Anterior cingulate cortex (tissue), 58 donors: ENCODE data around the gene ST3GAL4.

ENCODE experiments used
- DNase-seq, 58 donors: peaks; one replicate each; lab custom pipeline; 2025; lab: John Stamatoyannopoulos, UW

Gene ST3GAL4

DNA sequence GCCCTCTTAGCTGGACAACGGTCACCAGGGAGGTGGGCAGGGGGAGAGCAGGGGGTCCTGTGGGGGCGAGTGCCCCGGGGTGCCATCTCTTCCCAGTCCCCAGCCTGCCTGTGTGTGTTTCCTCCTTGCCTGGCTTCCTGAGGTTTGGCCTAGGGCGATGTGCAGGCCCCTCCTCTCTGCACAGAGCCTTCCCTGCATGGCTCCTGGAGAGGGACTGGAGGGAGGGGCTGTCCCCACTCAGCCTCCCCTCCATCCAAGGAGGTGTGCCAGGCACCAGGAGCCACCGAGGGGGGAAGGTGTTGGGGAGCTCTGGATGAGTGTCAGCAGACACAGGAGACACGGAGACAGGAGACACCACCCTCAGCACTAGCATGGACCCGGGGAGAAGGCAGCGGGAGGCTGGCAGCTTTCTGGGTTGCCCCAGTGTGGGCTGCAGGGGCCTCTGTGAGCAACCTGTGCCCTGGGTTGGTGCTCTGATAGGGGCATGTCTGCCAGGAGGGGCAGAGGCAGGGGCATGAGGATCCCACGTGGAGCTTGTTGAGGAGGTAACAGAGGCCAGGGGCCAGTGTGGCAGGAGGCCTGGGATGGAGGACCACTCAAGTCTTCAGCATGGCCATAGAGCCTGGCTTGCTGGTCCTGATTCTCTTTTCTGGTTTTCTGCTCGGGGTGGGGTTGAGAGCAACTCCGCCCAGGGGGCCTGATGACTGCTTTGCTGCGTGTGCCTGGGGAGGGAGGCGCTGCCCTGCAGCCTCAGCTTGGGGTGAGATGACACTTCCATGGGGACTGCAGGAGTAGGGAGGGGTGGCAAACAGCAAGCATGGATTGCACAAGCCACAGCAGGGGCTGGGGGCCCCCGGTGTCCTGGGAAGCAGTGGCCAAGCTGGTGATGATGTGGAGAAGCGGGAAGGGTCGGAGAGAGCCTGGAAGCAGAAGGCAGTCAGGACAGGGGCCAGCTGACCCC is 78.8 kb downstream of the ST3GAL4 start:
- no peak for DNase-seq

DNA sequence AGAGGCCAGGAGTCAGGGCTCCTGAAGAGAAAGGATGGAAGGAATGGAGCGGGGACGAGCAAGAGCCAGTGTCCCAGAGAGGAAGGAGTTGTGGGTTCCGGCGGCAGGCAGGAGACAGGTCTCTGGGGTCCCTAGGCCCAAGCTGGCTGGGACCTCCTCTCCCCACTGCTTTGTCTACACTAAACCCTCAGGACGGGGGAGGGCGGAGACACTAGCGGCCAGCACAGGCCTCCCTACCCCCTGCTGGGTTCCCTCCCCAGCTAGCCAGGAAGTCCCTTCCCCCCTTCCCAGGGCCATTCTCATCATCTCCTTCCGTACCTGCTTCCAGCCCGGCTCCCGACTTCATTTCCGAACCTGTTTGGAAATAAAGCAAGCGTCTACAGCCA is 79.5 kb downstream of the ST3GAL4 start:
- DNase-seq, result no peak

DNA sequence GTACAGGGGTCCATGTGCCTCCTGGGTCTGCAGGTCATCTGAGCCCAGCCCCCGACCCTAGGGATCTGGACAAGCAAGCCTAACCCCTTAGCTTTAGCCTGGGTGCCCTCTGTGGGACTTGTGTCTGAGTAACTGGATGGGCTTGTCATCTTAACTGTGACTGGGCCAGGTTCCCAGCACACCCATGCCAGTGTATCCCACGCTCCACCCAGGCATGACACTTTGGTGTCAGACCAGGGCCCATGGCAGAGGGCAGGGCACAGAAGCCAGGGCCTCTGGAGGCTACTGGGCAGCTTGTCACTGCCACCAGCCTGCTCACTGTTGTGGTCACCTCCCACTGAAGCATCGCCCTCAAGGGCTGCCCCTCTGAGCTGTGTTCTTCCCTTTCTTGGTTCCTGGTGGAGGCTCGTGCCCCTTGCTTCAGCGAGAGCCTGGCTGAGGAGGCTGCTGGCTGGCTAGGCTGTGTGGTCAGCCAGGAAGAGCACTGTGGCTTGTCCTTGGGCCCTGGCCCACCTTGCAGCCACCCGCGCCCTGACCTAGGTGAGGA is 80.8 kb downstream of the ST3GAL4 start:
- no peak for DNase-seq

DNA sequence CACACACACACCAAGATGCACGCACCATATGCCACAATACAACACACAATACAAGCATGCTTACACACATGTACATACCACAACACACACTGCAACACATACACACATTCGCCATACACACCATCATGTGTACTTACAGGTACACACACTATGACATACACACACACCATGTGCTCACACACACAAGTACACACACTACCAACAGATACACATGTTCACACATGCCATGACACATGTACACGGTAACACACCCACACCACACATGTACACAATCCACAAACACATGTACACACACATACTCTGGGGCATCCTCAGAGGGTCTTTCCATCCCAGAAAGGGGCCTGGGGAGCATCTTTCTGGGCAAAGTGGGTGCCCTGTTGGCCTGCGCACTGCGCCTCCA is 82.2 kb downstream of the ST3GAL4 start:
- DNase-seq, result no peak

DNA sequence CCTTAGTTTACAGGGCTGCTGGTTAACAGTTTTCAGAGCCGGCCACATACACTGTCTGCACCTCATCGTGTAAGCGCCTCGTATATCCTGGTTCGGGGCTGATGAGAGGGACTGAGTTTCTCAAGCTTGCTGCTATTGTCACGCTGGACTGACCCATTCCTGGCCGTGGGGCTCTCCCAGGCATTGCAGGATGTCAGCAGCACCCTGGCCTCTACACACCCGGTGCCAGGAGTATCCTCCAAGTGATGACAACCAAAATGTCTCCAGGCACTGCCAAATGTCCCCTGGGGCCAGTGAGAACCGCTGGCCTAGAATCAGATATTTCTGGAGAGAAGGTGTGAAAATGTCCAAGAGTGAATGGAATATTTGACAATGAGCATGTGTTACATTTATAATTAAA is 82.8 kb downstream of the ST3GAL4 start:
- no peak for DNase-seq

DNA sequence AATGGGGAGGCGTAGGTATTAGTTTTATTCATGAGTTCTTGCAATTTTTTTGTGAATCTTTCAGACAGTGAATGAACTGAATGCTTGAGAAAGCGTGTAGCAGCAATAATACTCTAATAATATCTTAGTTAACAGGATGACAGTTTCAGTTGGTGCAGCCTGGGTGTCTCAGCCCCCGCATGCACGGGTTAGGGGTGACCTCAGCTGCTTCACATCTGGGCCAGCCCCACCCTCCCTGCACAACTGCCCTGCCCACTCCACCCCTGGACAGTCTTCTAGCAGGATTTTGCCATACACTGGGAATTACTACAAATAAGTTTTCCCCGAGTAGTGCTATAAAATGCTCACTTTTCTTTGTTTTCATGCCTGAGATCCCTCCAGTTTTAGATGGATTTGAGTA is 83.2 kb downstream of the ST3GAL4 start:
- DNase-seq, result no peak

DNA sequence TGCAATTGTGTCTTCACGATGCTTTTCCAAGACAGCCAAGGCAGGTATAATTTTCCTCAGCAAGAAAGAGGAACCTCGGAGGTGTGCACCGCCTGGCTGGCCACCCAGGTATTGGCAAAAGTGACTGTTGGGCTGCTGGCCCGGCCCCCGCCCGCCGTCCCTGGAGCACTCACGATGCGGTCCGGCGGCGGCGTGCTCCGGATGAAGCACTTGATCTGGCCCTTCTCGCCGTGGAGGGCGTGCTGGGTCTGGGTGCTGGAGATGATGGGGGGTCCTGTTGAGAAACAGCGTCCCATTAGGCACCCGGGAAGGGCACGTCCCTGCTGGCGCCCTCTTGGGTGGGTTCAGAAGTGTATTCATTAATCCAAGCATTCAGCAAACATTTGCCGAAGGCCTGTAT is 84.8 kb downstream of the ST3GAL4 start:
- no peak for DNase-seq

DNA sequence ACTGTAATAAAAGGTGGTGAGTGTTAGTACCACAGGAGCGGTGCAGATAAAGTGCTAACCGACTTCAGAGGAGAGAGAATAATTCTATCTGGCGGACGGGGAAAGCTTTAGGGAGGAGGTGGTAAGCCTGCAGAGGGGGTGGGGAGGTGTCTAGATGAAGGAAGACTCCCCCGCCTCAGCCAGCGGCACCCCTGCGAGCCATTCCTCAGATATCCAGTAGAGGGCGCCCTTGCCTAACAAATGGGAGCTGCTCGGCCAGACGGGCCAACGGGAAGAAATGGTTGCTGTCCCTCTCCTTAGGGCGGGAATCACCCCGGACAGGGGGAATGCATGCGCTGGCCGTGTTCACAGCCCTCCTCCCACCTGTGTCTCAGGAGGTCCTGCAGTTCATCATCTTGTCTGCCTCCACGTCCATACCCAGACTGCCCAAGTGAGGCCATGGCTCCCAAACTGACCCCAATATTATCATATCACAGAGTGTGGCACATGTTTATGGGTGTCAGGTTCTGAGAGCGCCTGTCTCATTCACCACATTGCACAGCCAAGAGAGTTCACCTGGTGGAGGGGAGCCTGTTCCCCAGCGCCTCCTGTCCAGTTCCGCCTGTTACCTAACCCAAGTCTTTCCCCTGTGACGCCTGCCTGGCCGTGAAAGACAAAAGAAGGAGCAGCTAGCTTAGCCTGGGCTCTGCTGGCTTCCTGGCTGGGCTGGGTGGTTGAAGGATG is 85.5 kb downstream of the ST3GAL4 start:
- peak in 57 of 58 donors; percentile 22 to 86 (median 64) for DNase-seq

DNA sequence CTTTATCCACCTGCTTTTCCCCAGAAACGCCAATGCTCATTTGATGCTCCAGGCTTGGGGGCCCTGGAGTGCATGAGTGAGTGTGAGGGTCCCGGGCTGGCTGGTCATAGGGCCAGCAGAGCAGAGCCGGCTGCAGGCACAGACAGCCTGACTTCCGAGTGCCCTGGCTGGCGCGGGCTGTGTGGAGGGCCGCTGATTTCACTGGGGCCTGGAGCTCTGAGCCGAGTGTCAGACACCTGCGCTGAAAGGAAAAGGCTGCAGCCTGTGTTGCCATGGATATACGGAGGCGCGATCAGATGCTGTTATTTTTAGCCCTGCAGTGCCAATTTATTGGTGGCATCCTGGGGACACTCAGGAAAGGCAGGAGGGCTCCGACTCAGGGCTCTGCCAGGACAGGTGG is 87.6 kb downstream of the ST3GAL4 start:
- peak in 26 of 58 donors; percentile 11 to 58 (median 32) for DNase-seq

DNA sequence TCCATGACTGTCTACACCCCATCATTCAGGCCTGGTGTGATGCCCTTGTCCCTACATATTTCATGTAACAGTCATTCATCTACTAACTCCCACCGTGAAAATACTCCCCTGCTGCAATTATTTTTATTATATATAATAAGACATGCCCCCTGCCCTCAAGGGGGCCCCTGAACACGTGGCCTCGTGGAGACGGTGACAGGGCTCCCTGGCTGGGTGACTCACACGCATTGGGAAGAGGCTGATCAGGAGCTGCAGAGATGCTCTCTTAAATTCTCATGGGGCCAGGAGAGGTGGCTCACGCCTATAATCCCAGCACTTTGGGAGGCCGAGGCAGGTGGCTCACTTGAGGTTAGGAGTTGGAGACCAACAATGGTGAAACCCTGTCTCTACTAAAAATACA is 88.6 kb downstream of the ST3GAL4 start:
- no peak for DNase-seq

DNA sequence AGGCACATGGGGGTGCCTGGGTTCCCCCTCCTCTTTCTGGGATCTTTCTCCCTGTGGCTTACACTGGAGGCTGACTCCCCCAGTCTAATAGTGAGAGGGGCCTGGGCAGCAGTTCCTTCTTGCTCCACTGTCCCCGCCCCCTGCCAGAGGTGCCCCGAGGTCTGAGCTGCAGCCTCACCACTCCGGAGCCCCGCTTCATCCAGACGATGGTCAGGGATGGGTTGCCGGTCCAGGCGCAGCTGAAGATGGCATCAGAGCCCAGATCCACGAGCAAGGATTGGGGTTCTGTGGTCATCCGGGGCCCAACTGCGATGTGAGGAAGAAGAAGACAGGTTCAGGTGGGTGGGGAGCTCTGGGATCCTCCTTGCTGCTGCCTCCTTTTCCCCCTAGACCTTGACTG is 91.1 kb downstream of the ST3GAL4 start:
- no peak for DNase-seq

DNA sequence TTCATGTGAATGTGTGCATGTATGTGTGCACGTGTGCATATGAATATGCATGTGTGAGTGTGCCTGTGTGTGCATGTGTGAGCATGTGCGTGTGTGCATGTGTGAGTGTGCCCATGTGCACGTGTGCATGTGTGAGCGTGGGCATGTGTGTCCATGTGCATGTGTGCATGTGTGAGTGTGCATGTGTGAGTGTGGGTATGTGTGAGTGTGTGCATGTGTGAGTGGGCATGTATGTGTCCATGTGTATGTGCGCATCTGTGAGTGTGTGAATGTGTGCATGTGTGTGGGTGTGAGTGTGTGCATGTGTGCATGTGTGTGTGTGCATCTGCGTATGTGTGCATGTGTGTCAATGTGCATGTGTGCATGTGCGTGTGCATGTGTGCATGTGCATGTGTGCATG is 94.7 kb downstream of the ST3GAL4 start:
- DNase-seq, result no peak

DNA sequence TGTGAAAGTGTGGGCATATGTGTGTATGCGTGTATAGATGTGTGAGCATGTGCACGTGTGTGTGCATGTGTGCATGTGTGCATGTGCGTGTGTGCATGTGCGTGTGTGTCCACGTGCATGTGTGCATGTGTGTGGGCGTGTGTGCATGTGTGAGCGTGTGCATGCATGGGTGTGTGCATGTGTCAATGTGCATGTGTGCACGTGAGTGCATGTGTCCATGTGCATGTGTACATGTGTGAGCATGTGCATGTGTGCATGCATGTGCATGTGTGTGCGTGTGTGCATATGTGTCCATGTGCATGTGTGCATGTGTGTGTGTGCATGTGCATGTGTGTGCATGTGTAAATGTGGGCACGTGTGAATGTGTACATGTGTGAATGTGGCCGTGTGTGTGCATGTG is 95.3 kb downstream of the ST3GAL4 start:
- DNase-seq, result no peak

DNA sequence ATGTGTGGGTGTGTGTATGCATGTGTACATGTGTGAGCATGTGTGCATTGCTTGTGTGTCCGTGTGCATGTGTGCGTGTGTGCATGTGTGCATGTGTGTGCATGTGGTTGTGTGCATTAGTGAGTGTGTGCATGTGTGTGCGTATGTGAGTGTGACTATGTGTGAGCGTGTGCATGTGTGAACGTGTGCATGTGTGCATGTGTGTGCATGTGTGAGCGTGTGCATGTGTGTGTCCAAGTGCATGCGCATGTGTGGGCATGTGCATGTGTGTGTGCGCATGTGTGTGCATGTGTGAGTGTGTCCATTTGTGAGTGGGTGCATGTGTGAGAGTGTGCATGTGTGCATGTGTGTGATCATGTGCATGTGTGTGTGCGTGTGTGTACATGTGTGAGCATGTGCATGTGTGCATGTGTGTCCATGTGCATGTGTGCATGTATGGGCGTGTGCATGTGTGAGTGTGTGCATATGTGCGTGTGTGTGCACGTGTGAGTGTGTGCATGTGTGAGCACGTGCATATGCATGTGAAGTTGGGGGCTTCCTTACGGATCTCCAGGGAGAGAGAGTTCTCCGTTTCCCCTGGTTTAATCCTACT is 95.8 kb downstream of the ST3GAL4 start:
- DNase-seq, result no peak

DNA sequence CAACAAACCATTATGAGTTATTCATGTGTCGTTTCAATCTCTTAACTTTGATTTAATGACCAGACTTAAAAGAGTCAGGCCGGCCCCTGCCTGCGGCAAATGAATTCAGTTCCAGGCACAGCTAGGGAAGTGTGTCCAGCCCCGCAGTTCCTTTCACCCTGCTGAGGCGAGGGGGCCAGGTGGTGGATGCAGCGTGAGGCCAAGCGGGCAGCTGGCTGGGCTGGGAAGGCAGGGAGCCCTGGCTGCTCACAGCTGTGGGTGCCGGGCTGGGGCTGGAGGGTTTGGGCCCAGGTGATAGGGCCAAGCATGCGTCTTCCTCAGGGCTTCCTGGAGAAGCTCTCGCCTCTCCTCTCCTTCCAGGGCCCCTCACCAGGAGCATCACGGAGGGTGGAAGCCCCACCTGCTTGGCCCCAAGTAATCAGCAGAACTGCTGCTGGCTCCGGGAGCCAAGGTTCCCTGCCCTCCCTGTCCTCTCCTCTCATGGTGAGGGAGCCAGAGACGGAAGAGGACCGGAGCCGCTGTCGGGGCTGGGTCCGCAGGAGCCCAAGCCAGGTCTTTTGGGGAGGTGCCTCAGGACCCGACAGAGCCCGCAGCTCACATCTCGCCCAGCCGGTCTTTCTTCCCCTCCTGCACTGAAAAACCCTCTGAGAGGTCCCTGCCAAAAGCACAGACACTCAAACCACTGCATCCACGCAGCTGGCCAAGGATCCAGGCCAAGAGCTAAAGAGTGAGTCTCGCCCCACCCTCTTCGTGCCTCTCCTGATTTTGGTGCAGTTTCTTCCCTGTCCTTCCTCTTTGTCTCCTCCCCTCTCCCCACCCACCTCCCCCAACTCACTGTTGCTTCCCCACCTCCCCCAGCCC is 97.0 kb downstream of the ST3GAL4 start:
- no peak for DNase-seq

DNA sequence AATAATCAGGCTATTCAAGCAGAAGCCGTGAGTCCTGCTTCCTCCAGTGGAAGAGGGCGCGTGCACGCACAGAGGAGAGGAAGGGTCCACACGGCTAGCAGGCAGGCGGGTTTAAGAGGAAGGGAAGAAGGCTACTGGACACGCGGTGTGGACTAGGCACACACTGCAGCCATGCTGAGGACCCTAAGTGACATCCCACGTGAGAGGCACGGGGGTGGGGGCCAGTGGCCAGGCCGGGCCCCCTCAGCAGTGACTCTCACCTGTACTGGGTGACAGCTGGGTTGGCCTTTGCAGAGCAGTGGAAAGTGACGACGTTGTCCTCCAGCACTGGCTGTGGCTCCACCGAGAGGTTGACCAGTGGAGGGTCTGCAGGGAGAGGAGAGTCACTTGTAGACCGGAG is 100.6 kb downstream of the ST3GAL4 start:
- DNase-seq, result no peak

DNA sequence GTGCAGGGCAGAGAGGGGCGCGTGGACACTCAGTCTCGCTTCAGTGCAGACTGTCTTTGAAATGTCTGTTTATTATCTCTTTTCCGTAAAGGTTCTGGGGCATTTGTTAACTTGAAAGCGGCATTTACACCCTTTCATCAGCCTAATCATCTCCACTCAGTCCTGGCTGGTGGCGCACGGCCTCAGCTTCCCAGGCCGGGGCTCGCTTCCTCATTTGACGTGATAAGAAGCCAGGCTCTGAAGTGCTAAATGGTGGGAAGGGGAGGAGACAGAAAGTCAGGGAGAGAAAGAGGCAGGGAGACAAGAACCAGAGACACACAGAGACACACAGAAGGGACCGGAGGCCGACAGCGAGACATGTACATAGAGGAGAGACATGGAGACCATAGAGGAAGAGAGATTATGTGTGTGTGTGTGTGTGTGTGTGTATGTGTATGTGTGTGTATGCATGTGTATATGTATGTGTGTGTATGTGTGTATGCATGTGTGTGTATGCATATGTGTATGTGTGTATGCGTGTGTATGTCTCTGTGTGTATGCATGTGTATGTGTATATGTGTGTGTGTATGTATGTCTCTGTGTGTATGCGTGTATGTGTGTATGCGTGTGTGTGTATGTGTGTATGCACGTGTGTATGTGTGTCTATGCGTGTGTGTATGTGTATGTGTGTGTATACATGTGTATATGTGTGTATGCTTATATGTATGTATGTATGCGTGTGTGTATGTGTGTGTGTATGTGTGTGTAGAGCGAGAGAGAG is 101.5 kb downstream of the ST3GAL4 start:
- DNase-seq, result no peak

DNA sequence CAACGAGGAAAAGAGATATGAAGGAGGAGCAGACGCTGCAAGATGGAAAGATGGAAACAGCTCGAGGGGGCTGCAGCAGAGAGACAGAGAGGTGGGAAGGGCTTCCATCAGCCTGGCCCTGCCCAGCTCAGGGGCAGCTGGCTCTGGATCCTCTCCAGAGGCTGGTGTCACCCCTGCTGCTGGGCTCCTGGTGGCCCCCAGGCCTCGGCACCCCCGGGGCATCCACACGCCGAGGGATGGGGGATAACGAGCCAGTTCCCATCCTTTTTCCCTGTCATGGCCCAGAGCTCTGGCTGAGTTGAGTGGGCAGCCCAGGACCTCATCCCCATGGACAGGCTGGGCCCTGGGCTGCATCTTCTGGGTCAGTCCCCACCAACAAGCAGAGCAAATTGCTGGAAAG is 102.3 kb downstream of the ST3GAL4 start:
- no peak for DNase-seq

DNA sequence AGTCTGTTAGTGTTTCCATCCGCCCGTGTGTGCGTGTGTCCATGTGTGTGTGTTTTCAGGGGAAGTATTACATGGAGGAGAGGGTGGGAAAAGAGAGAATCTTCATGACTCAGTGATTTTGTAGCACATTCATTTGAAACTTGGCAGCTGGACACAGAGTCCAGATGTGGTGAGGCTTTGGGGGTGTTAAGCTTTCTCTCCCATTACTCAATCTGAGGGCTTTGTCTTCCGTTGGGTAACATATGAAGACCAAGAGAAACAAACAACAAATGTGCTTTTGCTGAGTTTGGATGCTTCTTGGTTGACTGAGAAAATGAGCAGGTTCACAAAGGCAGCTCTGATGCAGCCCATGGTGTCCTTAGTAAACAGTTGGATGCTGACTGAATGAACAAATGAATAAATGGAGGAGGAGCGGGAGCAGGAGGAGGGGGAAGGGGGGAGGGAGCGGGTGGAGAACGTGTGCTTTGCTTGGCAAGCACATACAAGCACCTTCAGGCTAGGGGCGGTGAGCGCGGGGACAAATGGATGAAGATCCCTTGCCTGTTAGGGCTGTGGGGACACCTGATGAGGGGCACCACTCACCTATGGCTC is 104.3 kb downstream of the ST3GAL4 start:
- peak in 17 of 58 donors; percentile 12 to 57 (median 31) for DNase-seq
